Liver (tissue), 9 donors: ENCODE results near the gene SH3BP5. TPM values are rescaled to one million over a fixed set of nuclear protein-coding genes. Genes with fewer than 3 reads are reported as not detected.

Experiments used
- DNase-seq: peaks from one replicate; pipeline ENCODE4 v3.0.0-alpha.2; 2017; ENCODE audit warnings: low spot score
- H3K27ac ChIP-seq, 2 donors: one replicate each; pipeline ENCODE4 v1.7.0; 2013; ENCODE audit warnings: inconsistent platforms in 2 of 2, low read length in 2 of 2, control low read depth in 1 of 2, low read depth in 1 of 2, mild to moderate bottlenecking in 1 of 2
- H3K27me3 ChIP-seq, 4 donors: one replicate each; pipeline versions ENCODE4 v1.6.1 to v1.7.0; 2013; ENCODE audit warnings: low read length in 3 of 4, inconsistent platforms in 1 of 4, mild to moderate bottlenecking in 1 of 4, moderate library complexity in 1 of 4; ENCODE audit not compliant: control insufficient read depth in 4 of 4, insufficient read depth in 4 of 4
- H3K36me3 ChIP-seq, 4 donors: one replicate each; pipeline versions ENCODE4 v1.6.1 to v1.7.0; 2013; ENCODE audit warnings: low read length in 3 of 4, mild to moderate bottlenecking in 3 of 4, low read depth in 1 of 4, moderate library complexity in 1 of 4; ENCODE audit not compliant: control insufficient read depth in 4 of 4, insufficient read depth in 3 of 4
- H3K4me1 ChIP-seq, 4 donors: one replicate each; pipeline versions ENCODE4 v1.6.1 to v1.7.0; 2013; ENCODE audit warnings: low read length in 3 of 4, mild to moderate bottlenecking in 3 of 4, moderate library complexity in 1 of 4; ENCODE audit not compliant: control insufficient read depth in 4 of 4, insufficient read depth in 4 of 4
- H3K4me3 ChIP-seq, 3 donors: one replicate each; pipeline versions ENCODE4 v1.6.1 to v1.7.0; 2013; ENCODE audit warnings: low read length in 3 of 3, control low read depth in 1 of 3, low read depth in 1 of 3, mild to moderate bottlenecking in 1 of 3
- H3K9ac ChIP-seq, 2 donors: one replicate each; pipeline ENCODE4 v1.7.0; 2013; ENCODE audit warnings: low read length in 2 of 2, mild to moderate bottlenecking in 2 of 2, moderate library complexity in 2 of 2, control low read depth in 1 of 2, low read depth in 1 of 2
- H3K9me3 ChIP-seq, 4 donors: one replicate each; pipeline versions ENCODE4 v1.6.1 to v1.7.0; 2013; ENCODE audit warnings: low read length in 3 of 4; ENCODE audit not compliant: control insufficient read depth in 4 of 4
- EGR1 ChIP-seq, 2 donors: IDR thresholded peaks; 2 replicates each; pipeline ENCODE4 v1.6.1; 2016 to 2018; ENCODE audit warnings: antibody characterized with exemption in 2 of 2, low read depth in 2 of 2
- FOXA1 ChIP-seq: IDR thresholded peaks from 2 replicates; pipeline ENCODE4 v1.6.1; 2016; ENCODE audit warnings: antibody characterized with exemption
- FOXA2 ChIP-seq: IDR thresholded peaks from 2 replicates; pipeline ENCODE4 v1.6.1; 2016; ENCODE audit warnings: antibody characterized with exemption
- GABPA ChIP-seq, 2 donors: IDR thresholded peaks in 1 of 2; conservative IDR thresholded peaks in 1 of 2; 2 replicates each; pipeline ENCODE4 v1.6.1; 2016; ENCODE audit warnings: antibody characterized with exemption in 2 of 2, mild to moderate bottlenecking in 1 of 2, moderate library complexity in 1 of 2
- HNF4A ChIP-seq, 2 donors: conservative IDR thresholded peaks; 2 replicates each; pipeline ENCODE4 v1.6.1; 2016; ENCODE audit warnings: antibody characterized with exemption in 2 of 2, mild to moderate bottlenecking in 2 of 2
- HNF4G ChIP-seq: IDR thresholded peaks from 2 replicates; pipeline ENCODE4 v1.6.1; 2016; ENCODE audit warnings: antibody characterized with exemption
- JUND ChIP-seq, 2 donors: IDR thresholded peaks; 2 replicates each; pipeline ENCODE4 v1.6.1; 2016; ENCODE audit warnings: antibody characterized with exemption in 2 of 2
- NR2F2 ChIP-seq: IDR thresholded peaks from 2 replicates; pipeline ENCODE4 v1.6.1; 2016; ENCODE audit warnings: antibody characterized with exemption
- RAD21 ChIP-seq, 2 donors: IDR thresholded peaks; 2 replicates each; pipeline ENCODE4 v1.6.1; 2016; ENCODE audit warnings: antibody characterized with exemption in 2 of 2, mild to moderate bottlenecking in 2 of 2
- RXRA ChIP-seq, 2 donors: IDR thresholded peaks; 2 replicates each; pipeline ENCODE4 v1.6.1; 2017 to 2018; ENCODE audit warnings: antibody characterized with exemption in 2 of 2, mild to moderate bottlenecking in 1 of 2
- SP1 ChIP-seq: IDR thresholded peaks from 2 replicates; pipeline ENCODE4 v1.6.1; 2018; ENCODE audit warnings: antibody characterized with exemption, mild to moderate bottlenecking
- TAF1 ChIP-seq: conservative IDR thresholded peaks from 2 replicates; pipeline ENCODE4 v1.6.1; 2016; ENCODE audit warnings: antibody characterized with exemption, mild to moderate bottlenecking
- YY1 ChIP-seq: IDR thresholded peaks from 2 replicates; pipeline ENCODE4 v1.6.1; 2016; ENCODE audit warnings: antibody characterized with exemption, mild to moderate bottlenecking
- WGBS: extraction: QIAGEN DNeasy Blood & Tissue Kit; methylation state at CpG from one replicate; pipeline ENCODE4 v1.1.7; 2013; 5-methylcytosine and 5-hydroxymethylcytosine counted together
- polyA plus RNA-seq, 2 donors: library from polyadenylated mRNA; stranded (reverse) in 1 of 2; unstranded in 1 of 2; fragments of 200-250 nt in 1 of 2; fragments of >200 nt in 1 of 2; fragmentation: Nextera tagmentation in 1 of 2; extraction: Ambion mirVana in 1 of 2; gene quantifications; one replicate each; pipeline versions ENCODE4 v1.2.1 to v1.2.3, GENCODE V29; 2013 to 2015
- total RNA-seq, 2 donors: library from RNA; depleted of rRNA; stranded (reverse); fragments of >200 nt; gene quantifications; one replicate each; pipeline ENCODE4 v1.2.3, GENCODE V29; 2014
- TF ChIP-seq, protein P1 (sequence below): fragments of 150-350 bp; IDR thresholded peaks from 2 replicates; pipeline ENCODE4 v1.5.1; 2017; ENCODE audit warnings: improper control_type of control experiment, low read depth, low read length; ENCODE audit not compliant: missing input control
- TF ChIP-seq, protein P2 (sequence below): IDR thresholded peaks from 2 replicates; pipeline ENCODE4 v1.6.1; 2016; ENCODE audit warnings: antibody characterized with exemption, mild to moderate bottlenecking
- TF ChIP-seq, protein P3 (sequence below): IDR thresholded peaks from 2 replicates; pipeline ENCODE4 v1.6.1; 2016; ENCODE audit warnings: antibody characterized with exemption
- TF ChIP-seq, protein P4 (sequence below): IDR thresholded peaks from 2 replicates; pipeline ENCODE4 v1.6.1; 2016; ENCODE audit warnings: antibody characterized with exemption
- TF ChIP-seq, protein P5 (sequence below): IDR thresholded peaks from 2 replicates; pipeline ENCODE4 v1.6.1; 2016; ENCODE audit warnings: antibody characterized with exemption
- donor health status: healthy.
- donor health status: healthy.
- donor health status: healthy.
- donor health status: healthy.
- donor health status: healthy.

Gene SH3BP5
- total and polyA plus RNA-seq, 4 donors: 3.5 to 17.9 (median 11.8) TPM

DNA sequence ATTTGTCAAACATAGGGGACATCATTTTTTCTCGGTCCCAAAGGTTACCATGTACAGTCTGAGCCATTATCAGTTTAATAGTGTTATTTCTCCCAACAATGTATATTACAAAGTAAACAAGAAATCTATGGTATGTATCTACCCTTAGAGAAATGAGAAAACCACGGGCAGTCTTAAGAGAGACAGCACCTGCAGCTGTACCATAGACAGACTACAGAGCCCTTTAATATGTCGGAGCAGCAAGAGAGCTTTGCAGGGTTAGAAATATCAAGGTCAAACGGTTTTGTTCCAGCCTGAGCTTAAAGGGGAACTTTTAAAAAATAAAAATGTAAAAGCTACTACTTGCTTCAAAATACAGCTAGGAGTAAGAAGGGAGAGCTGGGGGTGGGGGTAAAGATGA is 53.2 kb downstream of the SH3BP5 start:
- DNase-seq: no peak
- no peak overlapping the region for H3K27ac ChIP-seq
- no peak overlapping the region for H3K4me3 ChIP-seq
- peaks cover 0 to 4% (median 0%) of the 10 kb centered on the region in 4 donors for H3K4me1 ChIP-seq
- no peaks in the 10 kb centered on the region for H3K9me3 ChIP-seq
- no peak overlapping the region for H3K9ac ChIP-seq
- WGBS: 89% methylated on average over 4 of the region's 4 CpGs
- no peaks in the 10 kb centered on the region for H3K27me3 ChIP-seq
- TF ChIP-seq, protein P1, sequence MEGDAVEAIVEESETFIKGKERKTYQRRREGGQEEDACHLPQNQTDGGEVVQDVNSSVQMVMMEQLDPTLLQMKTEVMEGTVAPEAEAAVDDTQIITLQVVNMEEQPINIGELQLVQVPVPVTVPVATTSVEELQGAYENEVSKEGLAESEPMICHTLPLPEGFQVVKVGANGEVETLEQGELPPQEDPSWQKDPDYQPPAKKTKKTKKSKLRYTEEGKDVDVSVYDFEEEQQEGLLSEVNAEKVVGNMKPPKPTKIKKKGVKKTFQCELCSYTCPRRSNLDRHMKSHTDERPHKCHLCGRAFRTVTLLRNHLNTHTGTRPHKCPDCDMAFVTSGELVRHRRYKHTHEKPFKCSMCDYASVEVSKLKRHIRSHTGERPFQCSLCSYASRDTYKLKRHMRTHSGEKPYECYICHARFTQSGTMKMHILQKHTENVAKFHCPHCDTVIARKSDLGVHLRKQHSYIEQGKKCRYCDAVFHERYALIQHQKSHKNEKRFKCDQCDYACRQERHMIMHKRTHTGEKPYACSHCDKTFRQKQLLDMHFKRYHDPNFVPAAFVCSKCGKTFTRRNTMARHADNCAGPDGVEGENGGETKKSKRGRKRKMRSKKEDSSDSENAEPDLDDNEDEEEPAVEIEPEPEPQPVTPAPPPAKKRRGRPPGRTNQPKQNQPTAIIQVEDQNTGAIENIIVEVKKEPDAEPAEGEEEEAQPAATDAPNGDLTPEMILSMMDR: no peak
- TF ChIP-seq HNF4G (no peak), FOXA2 (no peak), YY1 (no peak), SP1 (no peak), RAD21 (IDR thresholded peaks at IDR 0.05) (no peak)
- TF ChIP-seq, protein P2, sequence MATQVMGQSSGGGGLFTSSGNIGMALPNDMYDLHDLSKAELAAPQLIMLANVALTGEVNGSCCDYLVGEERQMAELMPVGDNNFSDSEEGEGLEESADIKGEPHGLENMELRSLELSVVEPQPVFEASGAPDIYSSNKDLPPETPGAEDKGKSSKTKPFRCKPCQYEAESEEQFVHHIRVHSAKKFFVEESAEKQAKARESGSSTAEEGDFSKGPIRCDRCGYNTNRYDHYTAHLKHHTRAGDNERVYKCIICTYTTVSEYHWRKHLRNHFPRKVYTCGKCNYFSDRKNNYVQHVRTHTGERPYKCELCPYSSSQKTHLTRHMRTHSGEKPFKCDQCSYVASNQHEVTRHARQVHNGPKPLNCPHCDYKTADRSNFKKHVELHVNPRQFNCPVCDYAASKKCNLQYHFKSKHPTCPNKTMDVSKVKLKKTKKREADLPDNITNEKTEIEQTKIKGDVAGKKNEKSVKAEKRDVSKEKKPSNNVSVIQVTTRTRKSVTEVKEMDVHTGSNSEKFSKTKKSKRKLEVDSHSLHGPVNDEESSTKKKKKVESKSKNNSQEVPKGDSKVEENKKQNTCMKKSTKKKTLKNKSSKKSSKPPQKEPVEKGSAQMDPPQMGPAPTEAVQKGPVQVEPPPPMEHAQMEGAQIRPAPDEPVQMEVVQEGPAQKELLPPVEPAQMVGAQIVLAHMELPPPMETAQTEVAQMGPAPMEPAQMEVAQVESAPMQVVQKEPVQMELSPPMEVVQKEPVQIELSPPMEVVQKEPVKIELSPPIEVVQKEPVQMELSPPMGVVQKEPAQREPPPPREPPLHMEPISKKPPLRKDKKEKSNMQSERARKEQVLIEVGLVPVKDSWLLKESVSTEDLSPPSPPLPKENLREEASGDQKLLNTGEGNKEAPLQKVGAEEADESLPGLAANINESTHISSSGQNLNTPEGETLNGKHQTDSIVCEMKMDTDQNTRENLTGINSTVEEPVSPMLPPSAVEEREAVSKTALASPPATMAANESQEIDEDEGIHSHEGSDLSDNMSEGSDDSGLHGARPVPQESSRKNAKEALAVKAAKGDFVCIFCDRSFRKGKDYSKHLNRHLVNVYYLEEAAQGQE: no peak
- no peaks in the 10 kb centered on the region for H3K36me3 ChIP-seq

DNA sequence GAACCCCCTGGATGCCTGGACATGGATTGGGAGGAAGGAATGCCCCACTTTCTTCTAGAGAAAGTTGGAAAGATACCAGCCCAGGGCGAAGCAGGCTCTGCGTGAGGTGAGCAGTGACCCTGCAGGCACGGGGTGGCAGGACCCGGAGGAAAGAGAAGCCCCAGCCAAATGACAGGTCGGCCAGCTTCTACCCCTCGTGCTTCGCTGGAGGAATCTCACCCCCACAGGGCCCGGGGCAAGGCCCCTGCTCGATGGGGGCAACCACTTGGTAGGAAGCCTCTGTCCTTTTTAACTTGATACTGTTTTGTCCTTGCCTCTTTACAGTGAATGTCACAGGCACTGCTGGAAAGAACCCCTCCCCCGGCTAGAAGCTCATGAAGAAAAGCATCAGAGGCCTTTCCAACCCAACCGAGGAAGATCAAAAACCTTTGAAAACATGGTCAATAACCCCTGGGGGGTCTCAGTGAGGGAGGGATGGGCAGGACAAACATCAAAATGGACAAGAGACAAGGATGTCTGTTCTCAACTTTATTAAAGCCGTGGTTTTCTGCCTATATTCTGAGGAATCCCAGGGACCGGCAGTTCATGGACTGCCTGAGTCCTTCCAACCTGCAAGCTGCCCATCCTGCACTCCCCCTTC is 54.4 kb downstream of the SH3BP5 start:
- Histone ChIP-seq H3K9me3 (no peaks in the 10 kb centered on the region), H3K36me3 (no peaks in the 10 kb centered on the region), H3K9ac (no peak overlapping the region), H3K27ac (no peak overlapping the region), H3K4me1 (peaks cover 0 to 4% (median 0%) of the 10 kb centered on the region in 4 donors), H3K4me3 (no peak overlapping the region), H3K27me3 (no peaks in the 10 kb centered on the region)
- DNase-seq: no peak
- TF ChIP-seq, protein P2: no peak
- TF ChIP-seq TAF1 (no peak), YY1 (no peak), RXRA (IDR thresholded peaks at IDR 0.05) (no peak), GABPA (IDR thresholded peaks at IDR 0.05 in 1 of 2, conservative IDR thresholded peaks at IDR 0.05 in 1 of 2) (no peak), EGR1 (IDR thresholded peaks at IDR 0.05; ENCODE audit: low read depth in 2 of 2) (no peak), FOXA1 (no peak), NR2F2 (no peak), SP1 (no peak), HNF4A (conservative IDR thresholded peaks at IDR 0.05) (no peak), RAD21 (IDR thresholded peaks at IDR 0.05) (no peak), FOXA2 (no peak), JUND (IDR thresholded peaks at IDR 0.05) (no peak)
- TF ChIP-seq, protein P1: no peak
- TF ChIP-seq, protein P3, sequence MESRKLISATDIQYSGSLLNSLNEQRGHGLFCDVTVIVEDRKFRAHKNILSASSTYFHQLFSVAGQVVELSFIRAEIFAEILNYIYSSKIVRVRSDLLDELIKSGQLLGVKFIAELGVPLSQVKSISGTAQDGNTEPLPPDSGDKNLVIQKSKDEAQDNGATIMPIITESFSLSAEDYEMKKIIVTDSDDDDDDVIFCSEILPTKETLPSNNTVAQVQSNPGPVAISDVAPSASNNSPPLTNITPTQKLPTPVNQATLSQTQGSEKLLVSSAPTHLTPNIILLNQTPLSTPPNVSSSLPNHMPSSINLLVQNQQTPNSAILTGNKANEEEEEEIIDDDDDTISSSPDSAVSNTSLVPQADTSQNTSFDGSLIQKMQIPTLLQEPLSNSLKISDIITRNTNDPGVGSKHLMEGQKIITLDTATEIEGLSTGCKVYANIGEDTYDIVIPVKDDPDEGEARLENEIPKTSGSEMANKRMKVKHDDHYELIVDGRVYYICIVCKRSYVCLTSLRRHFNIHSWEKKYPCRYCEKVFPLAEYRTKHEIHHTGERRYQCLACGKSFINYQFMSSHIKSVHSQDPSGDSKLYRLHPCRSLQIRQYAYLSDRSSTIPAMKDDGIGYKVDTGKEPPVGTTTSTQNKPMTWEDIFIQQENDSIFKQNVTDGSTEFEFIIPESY: no peak
- TF ChIP-seq, protein P4, sequence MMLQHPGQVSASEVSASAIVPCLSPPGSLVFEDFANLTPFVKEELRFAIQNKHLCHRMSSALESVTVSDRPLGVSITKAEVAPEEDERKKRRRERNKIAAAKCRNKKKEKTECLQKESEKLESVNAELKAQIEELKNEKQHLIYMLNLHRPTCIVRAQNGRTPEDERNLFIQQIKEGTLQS: no peak
- TF ChIP-seq, protein P5, sequence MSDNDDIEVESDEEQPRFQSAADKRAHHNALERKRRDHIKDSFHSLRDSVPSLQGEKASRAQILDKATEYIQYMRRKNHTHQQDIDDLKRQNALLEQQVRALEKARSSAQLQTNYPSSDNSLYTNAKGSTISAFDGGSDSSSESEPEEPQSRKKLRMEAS: no peak
- 89% methylated on average over 13 of the region's 13 CpGs for WGBS
